GM12873 (cell line): ENCODE data around the gene TF.

Source experiments
- TF ChIP-seq, protein P1 (sequence below): IDR thresholded peaks from 2 replicates; pipeline ENCODE4 v1.5.1; 2012; ENCODE audit warnings: low read depth, mild to moderate bottlenecking, moderate library complexity, low read length, control low read depth; ENCODE audit not compliant: insufficient read depth; ENCODE audit errors: missing control alignments

Gene TF

DNA sequence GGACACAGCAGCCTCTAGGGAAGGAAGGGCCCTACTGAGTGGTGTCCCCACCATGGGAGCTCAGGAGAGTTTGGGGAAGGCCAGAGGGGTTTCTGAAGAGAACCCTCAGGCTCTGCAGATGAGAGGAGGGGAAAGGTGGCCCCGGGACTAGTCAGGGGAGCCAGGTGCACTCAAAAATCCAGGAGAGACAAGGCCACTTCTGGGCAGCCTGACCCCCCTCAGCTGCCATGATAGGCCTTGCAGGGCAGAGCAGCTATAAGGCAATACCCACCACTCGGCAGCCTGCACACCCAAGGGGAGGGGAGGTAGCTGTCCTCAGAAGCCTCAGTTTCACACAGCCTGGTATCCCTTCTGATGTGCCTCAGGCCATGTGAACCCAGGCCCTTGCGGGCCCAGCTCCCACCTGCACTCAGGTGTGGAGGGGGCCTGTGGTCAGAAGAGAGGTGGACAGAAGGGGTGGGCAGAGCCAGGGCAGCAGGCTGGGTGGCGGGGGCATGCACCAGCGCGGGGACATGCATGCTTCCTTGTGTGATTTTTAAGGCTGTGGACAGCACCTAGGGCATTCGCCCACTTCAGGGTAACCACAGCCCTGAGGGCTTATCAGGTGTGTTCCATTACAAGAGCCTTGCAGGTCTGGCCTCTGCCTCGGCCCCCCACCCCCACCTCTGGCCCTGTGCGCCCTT lies 94.0 kb downstream of the TF start:
- TF ChIP-seq, protein P1, sequence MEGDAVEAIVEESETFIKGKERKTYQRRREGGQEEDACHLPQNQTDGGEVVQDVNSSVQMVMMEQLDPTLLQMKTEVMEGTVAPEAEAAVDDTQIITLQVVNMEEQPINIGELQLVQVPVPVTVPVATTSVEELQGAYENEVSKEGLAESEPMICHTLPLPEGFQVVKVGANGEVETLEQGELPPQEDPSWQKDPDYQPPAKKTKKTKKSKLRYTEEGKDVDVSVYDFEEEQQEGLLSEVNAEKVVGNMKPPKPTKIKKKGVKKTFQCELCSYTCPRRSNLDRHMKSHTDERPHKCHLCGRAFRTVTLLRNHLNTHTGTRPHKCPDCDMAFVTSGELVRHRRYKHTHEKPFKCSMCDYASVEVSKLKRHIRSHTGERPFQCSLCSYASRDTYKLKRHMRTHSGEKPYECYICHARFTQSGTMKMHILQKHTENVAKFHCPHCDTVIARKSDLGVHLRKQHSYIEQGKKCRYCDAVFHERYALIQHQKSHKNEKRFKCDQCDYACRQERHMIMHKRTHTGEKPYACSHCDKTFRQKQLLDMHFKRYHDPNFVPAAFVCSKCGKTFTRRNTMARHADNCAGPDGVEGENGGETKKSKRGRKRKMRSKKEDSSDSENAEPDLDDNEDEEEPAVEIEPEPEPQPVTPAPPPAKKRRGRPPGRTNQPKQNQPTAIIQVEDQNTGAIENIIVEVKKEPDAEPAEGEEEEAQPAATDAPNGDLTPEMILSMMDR = no peak

DNA sequence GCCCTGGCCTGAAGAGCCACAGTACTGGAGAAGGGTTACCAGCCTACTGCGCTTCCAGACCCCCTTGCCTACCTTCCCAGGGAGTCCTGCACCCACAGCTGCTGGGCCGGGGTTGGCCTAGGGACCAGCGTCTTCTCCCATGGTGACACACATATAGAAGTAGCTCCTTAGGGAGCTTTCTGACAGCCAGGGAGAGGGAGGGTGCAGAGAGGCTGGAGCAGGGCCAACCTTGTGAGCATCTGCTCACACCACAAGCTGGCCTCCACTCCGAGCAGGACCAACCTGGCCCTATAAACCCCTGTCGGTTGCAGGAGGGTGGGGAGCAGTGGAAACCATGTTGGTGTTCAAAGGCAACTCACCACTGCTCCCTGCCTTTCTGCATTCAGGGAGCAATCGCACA lies 94.6 kb downstream of the TF start:
- TF ChIP-seq, protein P1 = no peak

DNA sequence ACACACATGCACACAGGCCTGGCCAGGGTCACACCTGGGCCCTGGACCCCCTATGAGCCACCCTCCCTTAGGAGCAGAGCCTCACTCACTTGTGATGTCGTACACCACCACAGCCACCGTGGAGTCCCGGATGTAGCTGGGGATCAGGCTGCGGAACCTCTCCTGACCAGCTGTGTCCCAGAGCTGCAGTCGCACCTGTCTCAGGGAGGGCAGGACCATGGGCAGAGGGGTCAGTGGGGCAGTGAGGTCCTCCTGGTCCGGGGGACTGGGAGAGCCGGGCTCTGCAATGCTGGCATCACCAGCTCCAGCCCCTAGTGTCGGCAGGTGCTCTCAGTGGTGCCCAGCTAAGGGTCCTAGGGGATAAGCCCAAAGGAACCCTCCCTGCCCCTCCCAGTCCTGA lies 95.0 kb downstream of the TF start:
- TF ChIP-seq, protein P1 = no peak

DNA sequence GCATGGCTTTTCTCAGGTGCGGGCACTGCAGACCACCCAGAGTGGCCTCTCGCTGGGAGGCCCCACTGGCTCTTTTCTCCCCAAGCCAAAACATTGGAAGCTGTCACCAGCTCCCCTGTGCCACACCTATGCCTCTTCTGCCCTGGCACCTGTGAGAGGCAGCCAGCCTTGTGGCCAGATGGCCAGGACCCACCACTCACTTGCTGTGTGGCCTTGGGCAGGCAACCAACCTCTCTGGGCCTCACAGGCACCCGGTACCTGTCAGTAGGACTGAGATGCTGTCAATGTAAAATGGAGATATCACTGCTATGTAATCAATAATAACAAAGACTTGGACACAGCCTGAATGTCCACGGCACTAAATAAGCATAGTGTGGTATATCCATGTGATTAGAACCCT lies 96.0 kb downstream of the TF start:
- TF ChIP-seq, protein P1 = no peak

DNA sequence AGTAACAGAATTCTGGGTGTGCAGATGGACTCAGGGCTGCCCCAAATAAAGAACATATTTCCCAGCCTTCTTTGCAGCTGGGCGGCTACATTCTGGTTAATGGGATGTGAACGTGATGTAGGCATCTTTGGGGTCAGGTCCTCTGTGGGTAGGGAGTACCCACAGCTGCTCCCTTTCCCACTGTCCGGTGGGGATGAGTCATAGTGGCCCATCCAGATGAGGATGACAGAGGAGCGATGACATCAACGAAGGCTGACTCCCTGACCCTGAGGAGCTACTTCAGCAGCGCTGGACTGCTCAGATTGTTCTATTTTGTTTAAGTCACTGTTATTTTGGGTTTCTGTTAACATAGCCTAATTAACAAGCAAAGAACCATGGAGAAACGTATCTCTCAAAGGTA lies 97.4 kb downstream of the TF start:
- TF ChIP-seq, protein P1 = no peak

DNA sequence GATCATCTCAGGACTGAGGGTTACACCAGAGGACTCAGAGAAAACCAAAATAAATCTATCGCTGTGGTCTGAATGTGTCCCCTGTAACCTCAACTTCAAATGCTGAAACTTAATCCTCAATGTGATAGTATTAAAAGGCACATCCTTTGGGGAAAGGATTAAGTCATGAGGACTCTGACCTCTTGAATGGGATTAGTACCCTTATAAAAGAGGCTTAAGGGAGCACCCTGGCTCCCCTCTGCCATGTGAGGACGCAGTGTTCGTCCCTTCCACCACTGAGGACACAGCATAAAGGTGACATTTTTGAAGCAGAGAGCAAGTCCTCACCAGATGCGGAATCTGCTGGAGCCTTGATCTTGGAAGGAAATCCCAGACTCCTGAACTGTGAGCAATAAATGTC lies 98.9 kb downstream of the TF start:
- TF ChIP-seq, protein P1 = no peak
